Frontal cortex (tissue), 4 donors: Measurements from ENCODE around the gene MMP21. TPM values are rescaled to one million over a fixed set of nuclear protein-coding genes. Genes with fewer than 3 reads are reported as not detected.

Experiments
- DNase-seq, 2 donors: peaks; one replicate each; pipeline ENCODE4 v3.0.0; 2012; ENCODE audit warnings: low spot score in 2 of 2
- FAIRE-seq: peaks from 2 replicates; lab custom pipeline; 2012; peaks lifted over from hg19 to GRCh38; lab: Jason Lieb, UNC
- total RNA-seq: library from RNA; depleted of rRNA; stranded (reverse); fragments of >200 nt; gene quantifications from one replicate; pipeline ENCODE4 v1.2.3, GENCODE V29; 2014
- donor health status: control.
- donor health status: control.
- donor health status: control.

The MMP21 gene
- total RNA-seq, 1 donor from 2014 or later = 0.41 TPM

- no peak for FAIRE-seq
- peak; percentile 55 to 63 for DNase-seq
These were observed 19.5 kb upstream of the MMP21 start for GRCh38 chr10:125795128-125795527.

GRCh38 chr10:125792342-125793300, 17.0 kb upstream of the MMP21 start:
- FAIRE-seq = no peak
- DNase-seq = no peak

- DNase-seq = no peak
- FAIRE-seq = no peak
These were observed 12.8 kb upstream of the MMP21 start for GRCh38 chr10:125788156-125789034.

GRCh38 chr10:125785791-125786190, 10.2 kb upstream of the MMP21 start:
- FAIRE-seq = no peak
- no peak for DNase-seq

GRCh38 chr10:125783957-125784356, 8.3 kb upstream of the MMP21 start:
- DNase-seq (no peak), FAIRE-seq (no peak)

- FAIRE-seq = no peak
- no peak for DNase-seq
These were observed 7.8 kb upstream of the MMP21 start for GRCh38 chr10:125783408-125783807.

- DNase-seq (no peak), FAIRE-seq (no peak)
These were observed 7.0 kb upstream of the MMP21 start for GRCh38 chr10:125782616-125783015.

GRCh38 chr10:125782054-125782453, 6.4 kb upstream of the MMP21 start:
- no peak for FAIRE-seq

GRCh38 chr10:125781374-125781773, 5.8 kb upstream of the MMP21 start:
- no peak for DNase-seq
- no peak for FAIRE-seq

More at GRCh38 chr10:125782054-125782453, 6.4 kb upstream of the MMP21 start:
- DNase-seq = no peak

- DNase-seq (no peak), FAIRE-seq (no peak)
These were observed 4.0 kb upstream of the MMP21 start for GRCh38 chr10:125779403-125780327.

GRCh38 chr10:125778556-125778955, 2.9 kb upstream of the MMP21 start:
- no peak for DNase-seq
- no peak for FAIRE-seq

- FAIRE-seq (no peak), DNase-seq (no peak)
These were observed 2.2 kb upstream of the MMP21 start for GRCh38 chr10:125777806-125778205.

GRCh38 chr10:125774581-125775191, 935 bp downstream of the MMP21 start:
- DNase-seq (no peak), FAIRE-seq (no peak)

GRCh38 chr10:125773687-125774543, 1.7 kb downstream of the MMP21 start:
- DNase-seq (no peak), FAIRE-seq (no peak)

GRCh38 chr10:125772864-125773180, 2.8 kb downstream of the MMP21 start:
- no peak for FAIRE-seq
- DNase-seq = no peak

- no peak for FAIRE-seq
These were observed 3.3 kb downstream of the MMP21 start for GRCh38 chr10:125772112-125772863.

GRCh38 chr10:125770844-125771243, 4.8 kb downstream of the MMP21 start:
- no peak for DNase-seq
- no peak for FAIRE-seq

More at GRCh38 chr10:125772112-125772863, 3.3 kb downstream of the MMP21 start:
- DNase-seq = no peak

GRCh38 chr10:125769175-125769574, 6.4 kb downstream of the MMP21 start:
- DNase-seq (no peak), FAIRE-seq (no peak)
